H9 (cell line): ENCODE data around the gene MBNL1. TPM values are rescaled to one million over a fixed set of nuclear protein-coding genes. Genes with fewer than 3 reads are reported as not detected.

Source experiments
- DNase-seq: peaks from one replicate; pipeline ENCODE4 v3.0.0-alpha.2; 2017
- H2AFZ ChIP-seq: one replicate; pipeline ENCODE4 v1.6.1; 2013; ENCODE audit warnings: mild to moderate bottlenecking, low read length, control low read depth, moderate library complexity
- H2AK5ac ChIP-seq: 2 replicates; pipeline ENCODE4 v1.6.1; 2013; ENCODE audit warnings: low read length, control low read depth, mixed read lengths; ENCODE audit not compliant: insufficient read length
- H2BK120ac ChIP-seq: one replicate; pipeline ENCODE4 v1.6.1; 2013; ENCODE audit warnings: low read depth, mild to moderate bottlenecking, low read length, control low read depth, inconsistent platforms; ENCODE audit not compliant: poor library complexity, severe bottlenecking
- H2BK12ac ChIP-seq: 2 replicates; pipeline ENCODE4 v1.6.1; 2013; ENCODE audit warnings: low read length, control low read depth, mixed read lengths, low read depth; ENCODE audit not compliant: insufficient read length
- H2BK15ac ChIP-seq: 2 replicates; pipeline ENCODE4 v1.6.1; 2013; ENCODE audit warnings: low read depth, low read length, control low read depth
- H2BK20ac ChIP-seq: one replicate; pipeline ENCODE4 v1.6.1; 2013; ENCODE audit warnings: low read depth, mild to moderate bottlenecking, low read length, control low read depth, inconsistent platforms; ENCODE audit not compliant: poor library complexity, severe bottlenecking
- H2BK5ac ChIP-seq: 2 replicates; pipeline ENCODE4 v1.6.1; 2013; ENCODE audit warnings: low read length, control low read depth, mixed read lengths; ENCODE audit not compliant: insufficient read length
- H3K14ac ChIP-seq: 2 replicates; pipeline ENCODE4 v1.6.1; 2013; ENCODE audit warnings: low read length, control low read depth; ENCODE audit not compliant: insufficient read depth
- H3K18ac ChIP-seq: 2 replicates; pipeline ENCODE4 v1.6.1; 2013; ENCODE audit warnings: low read depth, mild to moderate bottlenecking, mixed read lengths, low read length, control low read depth; ENCODE audit not compliant: insufficient read length
- H3K23ac ChIP-seq: 2 replicates; pipeline ENCODE4 v1.6.1; 2013; ENCODE audit warnings: low read length, control low read depth, mixed read lengths, low read depth; ENCODE audit not compliant: insufficient read length
- H3K23me2 ChIP-seq: 2 replicates; pipeline ENCODE4 v1.6.1; 2013; ENCODE audit warnings: low read depth, mild to moderate bottlenecking, mixed read lengths, low read length, control low read depth; ENCODE audit not compliant: insufficient read length, poor library complexity, severe bottlenecking
- H3K27ac ChIP-seq: 2 replicates; pipeline ENCODE4 v1.5.1; 2013; ENCODE audit warnings: low read length, control low read depth, mixed read lengths, low read depth; ENCODE audit not compliant: insufficient read length
- H3K27me3 ChIP-seq: 2 replicates; pipeline ENCODE4 v1.6.1; 2013; ENCODE audit warnings: low read length, control low read depth, inconsistent platforms; ENCODE audit not compliant: insufficient read depth
- H3K4ac ChIP-seq: 2 replicates; pipeline ENCODE4 v1.6.1; 2013; ENCODE audit warnings: low read depth, mild to moderate bottlenecking, control low read depth, inconsistent platforms, low read length, moderate library complexity
- H3K4me1 ChIP-seq: 2 replicates; pipeline ENCODE4 v1.6.1; 2013; ENCODE audit warnings: low read length, control low read depth, inconsistent platforms; ENCODE audit not compliant: insufficient read depth
- H3K4me2 ChIP-seq: 2 replicates; pipeline ENCODE4 v1.6.1; 2013; ENCODE audit warnings: low read length, control low read depth, mixed read lengths; ENCODE audit not compliant: insufficient read length, insufficient read depth
- H3K56ac ChIP-seq: 2 replicates; pipeline ENCODE4 v1.6.1; 2013; ENCODE audit warnings: low read depth, mild to moderate bottlenecking, mixed read lengths, low read length, control low read depth; ENCODE audit not compliant: insufficient read length
- H3K79me1 ChIP-seq: 2 replicates; pipeline ENCODE4 v1.6.1; 2013; ENCODE audit warnings: low read depth, mild to moderate bottlenecking, moderate library complexity, low read length, control low read depth, inconsistent platforms; ENCODE audit not compliant: insufficient read depth, poor library complexity, severe bottlenecking
- H3K79me2 ChIP-seq: 2 replicates; pipeline ENCODE4 v1.6.1; 2013; ENCODE audit warnings: low read length, control low read depth, inconsistent platforms; ENCODE audit not compliant: insufficient read depth
- H3K9ac ChIP-seq: 2 replicates; pipeline ENCODE4 v1.6.1; 2013; ENCODE audit warnings: low read length, control low read depth, mixed read lengths; ENCODE audit not compliant: insufficient read length; ENCODE audit errors: extremely low read depth
- H3K9me3 ChIP-seq: one replicate; pipeline ENCODE4 v1.6.1; 2013; ENCODE audit warnings: low read depth, low read length, inconsistent platforms; ENCODE audit not compliant: control insufficient read depth
- H3T11ph ChIP-seq: one replicate; pipeline ENCODE4 v1.6.1; 2013; ENCODE audit warnings: mild to moderate bottlenecking, low read length, control low read depth, inconsistent platforms
- H4K20me1 ChIP-seq: one replicate; pipeline ENCODE4 v1.6.1; 2013; ENCODE audit not compliant: control insufficient read depth, insufficient read length, insufficient read depth
- H4K5ac ChIP-seq: 2 replicates; pipeline ENCODE4 v1.6.1; 2013; ENCODE audit warnings: low read depth, mild to moderate bottlenecking, mixed read lengths, low read length, control low read depth; ENCODE audit not compliant: insufficient read length
- H4K8ac ChIP-seq: replicated peaks from 2 replicates; pipeline ENCODE4 v1.6.1; 2013; ENCODE audit warnings: low read length, control low read depth, mixed read lengths, low read depth; ENCODE audit not compliant: insufficient read length
- H4K91ac ChIP-seq: 2 replicates; pipeline ENCODE4 v1.6.1; 2013; ENCODE audit warnings: low read depth, mild to moderate bottlenecking, moderate library complexity, mixed read lengths, low read length, control low read depth; ENCODE audit not compliant: insufficient read length
- H3K27ac Mint-ChIP-seq, 3 experiments: 2 replicates in 2 of 3; 3 replicates in 1 of 3; pipeline ENCODE4 v1.8.0; 2020 to 2021; ENCODE audit warnings: mixed read lengths in 3 of 3, mild to moderate bottlenecking in 1 of 3, moderate library complexity in 1 of 3
- H3K27me3 Mint-ChIP-seq: 2 replicates; pipeline ENCODE4 v1.8.0; 2021; ENCODE audit warnings: low read depth, mild to moderate bottlenecking, moderate library complexity, mixed read lengths
- H3K36me3 Mint-ChIP-seq, 3 experiments: 2 replicates in 2 of 3; 3 replicates in 1 of 3; pipeline ENCODE4 v1.8.0; 2020 to 2021; ENCODE audit warnings: low read depth in 3 of 3, mixed read lengths in 3 of 3; ENCODE audit not compliant: insufficient read depth in 1 of 3
- H3K4me1 Mint-ChIP-seq, 2 experiments: 2 replicates each; pipeline ENCODE4 v1.8.0; 2020; ENCODE audit warnings: mixed read lengths in 2 of 2
- H3K4me3 Mint-ChIP-seq, 2 experiments: 2 replicates in 1 of 2; 3 replicates in 1 of 2; pipeline ENCODE4 v1.8.0; 2020 to 2021; ENCODE audit warnings: mild to moderate bottlenecking in 2 of 2, mixed read lengths in 2 of 2, moderate library complexity in 1 of 2
- H3K9me3 Mint-ChIP-seq, 2 experiments: 2 replicates in 1 of 2; 3 replicates in 1 of 2; pipeline ENCODE4 v1.8.0; 2020; ENCODE audit warnings: mild to moderate bottlenecking in 2 of 2, mixed read lengths in 2 of 2, moderate library complexity in 1 of 2
- CTCF ChIP-seq: fragments of 200-600 bp; sonication (generic); conservative IDR thresholded peaks from 3 replicates; pipeline ENCODE4 v1.8.0; 2021; ENCODE audit warnings: antibody characterized with exemption, mild to moderate bottlenecking
- WGBS: extraction: QIAGEN DNeasy Blood & Tissue Kit; methylation state at CpG from one replicate; pipeline ENCODE4 v1.1.7; 2013; ENCODE audit warnings: missing lambda C conversion rate, low lambda C conversion rate, mixed read lengths; ENCODE audit not compliant: insufficient read length; ENCODE audit errors: extremely low coverage; 5-methylcytosine and 5-hydroxymethylcytosine counted together
- total RNA-seq: library from RNA; stranded (reverse); gene quantifications from 2 replicates; pipeline ENCODE4 v1.2.1, GENCODE V29; 2021

Gene MBNL1
- total RNA-seq, 1 experiment from 2014 or later, result 14.9 TPM

- H2BK12ac ChIP-seq, result no peak overlapping the region
- no peak overlapping the region for H2AFZ ChIP-seq
- DNase-seq, result no peak
- TF ChIP-seq CTCF, result no peak
- H2AK5ac ChIP-seq, result no peak overlapping the region
- no peaks in the 10 kb centered on the region for H3K23me2 ChIP-seq
- H2BK15ac ChIP-seq, result no peak overlapping the region
- Mint-ChIP-seq H3K27me3 (no peaks in the 10 kb centered on the region), H3K4me3 (no peak overlapping the region), H3K9me3 (no peaks in the 10 kb centered on the region; a peak in 1 of 5 replicates), H3K4me1 (no peaks in the 10 kb centered on the region), H3K36me3 (no peaks in the 10 kb centered on the region), H3K27ac (no peak overlapping the region)
- H3K79me1 ChIP-seq, result no peaks in the 10 kb centered on the region
- no peak overlapping the region for H2BK120ac ChIP-seq
- H4K91ac ChIP-seq, result no peak overlapping the region
- no peaks in the 10 kb centered on the region for H3K27me3 ChIP-seq
- H4K5ac ChIP-seq, result no peak overlapping the region
- no peak overlapping the region for H3K23ac ChIP-seq
- H3K9ac ChIP-seq, result no peak overlapping the region
- H3K56ac ChIP-seq, result no peak overlapping the region
- no peak overlapping the region for H3T11ph ChIP-seq
- H3K14ac ChIP-seq, result no peak overlapping the region
- H3K4me1 ChIP-seq, result no peaks in the 10 kb centered on the region
- WGBS, result no CpG with 5 or more reads among the region's 2 CpGs
- no peak overlapping the region for H2BK20ac ChIP-seq
- H4K8ac ChIP-seq, result no peak overlapping the region
- no peak overlapping the region for H3K27ac ChIP-seq
- H3K4me2 ChIP-seq, result no peak overlapping the region
- no peaks in the 10 kb centered on the region for H3K79me2 ChIP-seq
- no peak overlapping the region for H3K4ac ChIP-seq
- no peak overlapping the region for H2BK5ac ChIP-seq
- no peaks in the 10 kb centered on the region for H3K9me3 ChIP-seq
- no peaks in the 10 kb centered on the region for H4K20me1 ChIP-seq
- no peak overlapping the region for H3K18ac ChIP-seq
Observed at GRCh38 chr3:152232679-152233078, 36.0 kb upstream of the MBNL1 start.
